ENCODE results near the gene SMIM20. TPM values are rescaled to one million over a fixed set of nuclear protein-coding genes. Genes with fewer than 3 reads are reported as not detected.

SMIM20 gene
- total and polyA plus RNA-seq, 9 of the 15 experiments (the other 6 are each of a cell fraction or from before 2014, with no cell fraction given): 25.1 to 51.0 (median 38.9) TPM

- Histone ChIP-seq H3K9me1 (ENCODE audit: control insufficient read depth, insufficient read depth, low read length) (peaks cover 7% of the 10 kb centered on the region), H2AFZ (ENCODE audit: low read depth, low read length) (no peak overlapping the region), H4K20me1 (replicated peaks; ENCODE audit: control insufficient read depth, insufficient read depth, low read length) (peaks cover 3% of the 10 kb centered on the region; the same call in 1 of the 2 replicates), H3K4me2 (ENCODE audit: insufficient read depth, low read length) (no peak overlapping the region), H3K9me3 (replicated peaks; ENCODE audit: control insufficient read depth, insufficient read depth, low read depth, low read length) (no peaks in the 10 kb centered on the region), H3K27ac (ENCODE audit: extremely low read depth, low read depth, low read length) (no peak overlapping the region), H3K4me3 (no peak overlapping the region), H3K79me2 (ENCODE audit: control insufficient read depth, insufficient read depth, low read length) (peaks cover 10% of the 10 kb centered on the region; the same call in 2 of the 3 replicates), H3K4me1 (replicated peaks in 1 of 2; ENCODE audit: control insufficient read depth in 2 of 2, insufficient read depth in 2 of 2, low read length in 2 of 2) (peaks cover 4 to 8% of the 10 kb centered on the region in 2 experiments; a peak in 3 of 5 replicates), H3K9ac (ENCODE audit: insufficient read depth in 1 of 2, low read depth in 2 of 2, low read length in 2 of 2) (no peak overlapping the region), H3K27me3 (ENCODE audit: control insufficient read depth in 2 of 2, insufficient read depth in 2 of 2, low read length in 2 of 2) (no peaks in the 10 kb centered on the region), H3K36me3 (ENCODE audit: control insufficient read depth, insufficient read depth, low read length) (peaks cover 6% of the 10 kb centered on the region; the same call in 2 of the 3 replicates)
- TF ChIP-seq OTX1 (CRISPR knock-in tag; IDR thresholded peaks at IDR 0.05): no peak
- no peak for TF ChIP-seq TEAD1 (CRISPR knock-in tag; IDR thresholded peaks at IDR 0.05)
- ATAC-seq: no peak
- ChIA-PET CTCF (ENCODE audit: low intra/inter-chr PET ratio) (no interaction called here), POLR2A (interaction anchor here (0.5 kb wide), 1 partner anchor 82 kb away, joined by 3 read pairs; no protein-coding TSS in a partner anchor)
- in situ Hi-C loops (cut with MboI) (no loop called here), intact Hi-C loops (cut with micrococcal nuclease) (no loop called here)
- BruUV-seq (replicated peaks): no TSS peak
- no peak for DNase-seq (ENCODE audit: extremely low read depth in 1 of 4, low spot score in 3 of 4)
- WGBS (ENCODE audit: insufficient coverage, low coverage, missing lambda C conversion rate): 82% methylated on average over 4 of the region's 4 CpGs
- FAIRE-seq: no peak
Observed at GRCh38 chr4:25922812-25923369, 8.9 kb downstream of the SMIM20 start.

GRCh38 chr4:25923745-25924144 lies 9.7 kb downstream of the SMIM20 start:
- Histone ChIP-seq H3K4me3 (no peak overlapping the region), H3K4me2 (ENCODE audit: insufficient read depth, low read length) (no peak overlapping the region), H3K9me3 (replicated peaks; ENCODE audit: control insufficient read depth, insufficient read depth, low read depth, low read length) (no peaks in the 10 kb centered on the region), H4K20me1 (replicated peaks; ENCODE audit: control insufficient read depth, insufficient read depth, low read length) (peaks cover 3% of the 10 kb centered on the region; the same call in 1 of the 2 replicates), H3K9ac (ENCODE audit: insufficient read depth in 1 of 2, low read depth in 2 of 2, low read length in 2 of 2) (0 out of 4 replicates have a peak overlapping the region, but pooled peaks of 1 of the 2 experiments have one; percentile 37), H3K27ac (ENCODE audit: extremely low read depth, low read depth, low read length) (no peak overlapping the region), H3K79me2 (ENCODE audit: control insufficient read depth, insufficient read depth, low read length) (peaks cover 10% of the 10 kb centered on the region; the same call in 2 of the 3 replicates), H3K36me3 (ENCODE audit: control insufficient read depth, insufficient read depth, low read length) (peaks cover 6% of the 10 kb centered on the region; the same call in 2 of the 3 replicates), H3K27me3 (ENCODE audit: control insufficient read depth in 2 of 2, insufficient read depth in 2 of 2, low read length in 2 of 2) (no peaks in the 10 kb centered on the region), H3K4me1 (replicated peaks in 1 of 2; ENCODE audit: control insufficient read depth in 2 of 2, insufficient read depth in 2 of 2, low read length in 2 of 2) (peaks cover 4 to 8% of the 10 kb centered on the region in 2 experiments; a peak in 3 of 5 replicates), H2AFZ (ENCODE audit: low read depth, low read length) (no peak overlapping the region), H3K9me1 (ENCODE audit: control insufficient read depth, insufficient read depth, low read length) (peaks cover 7% of the 10 kb centered on the region)
- ChIA-PET CTCF (ENCODE audit: low intra/inter-chr PET ratio) (no interaction called here), POLR2A (no interaction called here)
- WGBS (ENCODE audit: insufficient coverage, low coverage, missing lambda C conversion rate): 76% methylated on average over 5 of the region's 5 CpGs
- intact Hi-C loops (cut with micrococcal nuclease): no loop called here
- no TSS peak for BruUV-seq (replicated peaks)
- no peak for ATAC-seq
- DNase-seq (ENCODE audit: extremely low read depth in 1 of 4, low spot score in 3 of 4): no peak
- no peak for TF ChIP-seq ZFX (CRISPR knock-in tag; IDR thresholded peaks at IDR 0.05)
- in situ Hi-C loops (cut with MboI): no loop called here
- FAIRE-seq: no peak
